ENCODE data around the gene UBE2D1. TPM values are rescaled to one million over a fixed set of nuclear protein-coding genes. Genes with fewer than 3 reads are reported as not detected.
"Not testable (repeated sequence)": the region's sequence is repeated elsewhere in the genome, so short reads cannot be mapped to it uniquely, and the experiment has no call there.

UBE2D1 gene
- total RNA-seq, 1 donor from 2014 or later = 24.9 TPM

GRCh38 chr10:58414270-58415041 lies 79.7 kb downstream of the UBE2D1 start:
- H3K36me3 Mint-ChIP-seq (ENCODE audit: low read depth) = no peaks in the 10 kb centered on the region
- no peak overlapping the region for H3K27ac Mint-ChIP-seq (ENCODE audit: unreplicated experiment)
- peaks cover 7% of the 10 kb centered on the region for H3K27me3 Mint-ChIP-seq (ENCODE audit: low read depth)
- TF ChIP-seq, protein P1, sequence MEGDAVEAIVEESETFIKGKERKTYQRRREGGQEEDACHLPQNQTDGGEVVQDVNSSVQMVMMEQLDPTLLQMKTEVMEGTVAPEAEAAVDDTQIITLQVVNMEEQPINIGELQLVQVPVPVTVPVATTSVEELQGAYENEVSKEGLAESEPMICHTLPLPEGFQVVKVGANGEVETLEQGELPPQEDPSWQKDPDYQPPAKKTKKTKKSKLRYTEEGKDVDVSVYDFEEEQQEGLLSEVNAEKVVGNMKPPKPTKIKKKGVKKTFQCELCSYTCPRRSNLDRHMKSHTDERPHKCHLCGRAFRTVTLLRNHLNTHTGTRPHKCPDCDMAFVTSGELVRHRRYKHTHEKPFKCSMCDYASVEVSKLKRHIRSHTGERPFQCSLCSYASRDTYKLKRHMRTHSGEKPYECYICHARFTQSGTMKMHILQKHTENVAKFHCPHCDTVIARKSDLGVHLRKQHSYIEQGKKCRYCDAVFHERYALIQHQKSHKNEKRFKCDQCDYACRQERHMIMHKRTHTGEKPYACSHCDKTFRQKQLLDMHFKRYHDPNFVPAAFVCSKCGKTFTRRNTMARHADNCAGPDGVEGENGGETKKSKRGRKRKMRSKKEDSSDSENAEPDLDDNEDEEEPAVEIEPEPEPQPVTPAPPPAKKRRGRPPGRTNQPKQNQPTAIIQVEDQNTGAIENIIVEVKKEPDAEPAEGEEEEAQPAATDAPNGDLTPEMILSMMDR (conservative IDR thresholded peaks at IDR 0.05) = no peak
- no peak overlapping the region for H3K4me3 Mint-ChIP-seq
- H3K4me1 Mint-ChIP-seq = peaks cover 8% of the 10 kb centered on the region
- peaks cover 3% of the 10 kb centered on the region for H3K9me3 Mint-ChIP-seq
- DNase-seq (ENCODE audit: low read depth, low spot score) = no peak

DNA sequence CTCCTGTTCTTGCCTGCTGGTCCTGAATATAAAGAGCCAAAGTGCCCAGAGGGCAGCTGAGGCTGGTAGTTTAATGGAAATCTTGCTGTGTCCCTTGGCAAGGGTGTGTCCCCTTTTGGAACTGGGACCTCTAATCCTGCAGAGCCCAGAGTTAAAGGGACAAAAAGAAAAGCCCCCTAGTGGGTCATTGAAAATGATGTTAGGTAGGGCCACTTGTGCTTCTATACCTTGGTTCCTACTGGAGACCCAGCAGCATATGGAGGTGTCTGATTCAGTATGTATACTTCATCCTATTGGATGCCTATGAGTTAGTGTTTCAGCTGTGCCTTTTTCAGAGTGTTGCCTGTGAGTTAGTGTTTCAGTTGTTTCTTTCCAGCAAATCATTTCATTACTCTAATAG lies 81.0 kb downstream of the UBE2D1 start:
- no peak overlapping the region for H3K4me3 Mint-ChIP-seq
- H3K36me3 Mint-ChIP-seq (ENCODE audit: low read depth) = no peaks in the 10 kb centered on the region
- H3K4me1 Mint-ChIP-seq = peaks cover 8% of the 10 kb centered on the region
- peaks cover 3% of the 10 kb centered on the region for H3K9me3 Mint-ChIP-seq
- TF ChIP-seq, protein P1 (conservative IDR thresholded peaks at IDR 0.05) = no peak
- H3K27me3 Mint-ChIP-seq (ENCODE audit: low read depth) = peaks cover 13% of the 10 kb centered on the region
- no peak overlapping the region for H3K27ac Mint-ChIP-seq (ENCODE audit: unreplicated experiment)
- no peak for DNase-seq (ENCODE audit: low read depth, low spot score)

DNA sequence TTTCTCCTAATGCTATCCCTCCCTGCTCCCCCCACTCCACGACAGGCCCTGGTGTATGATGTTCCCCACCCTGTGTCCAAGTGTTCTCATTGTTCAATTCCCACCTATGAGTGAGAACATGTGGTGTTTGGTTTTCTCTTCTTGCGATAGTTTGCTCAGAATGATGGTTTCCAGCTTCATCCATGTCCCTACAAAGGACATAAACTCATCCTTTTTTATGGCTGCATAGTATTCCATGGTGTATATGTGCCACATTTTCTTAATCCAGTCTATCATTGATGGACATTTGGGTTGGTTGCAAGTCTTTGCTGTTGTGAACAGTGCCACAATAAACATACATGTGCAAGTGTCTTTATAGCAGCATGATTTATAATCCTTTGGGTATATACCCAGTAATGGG lies 83.1 kb downstream of the UBE2D1 start:
- not testable (repeated sequence) for H3K4me1 Mint-ChIP-seq; H3K4me3 Mint-ChIP-seq; H3K9me3 Mint-ChIP-seq; H3K27ac Mint-ChIP-seq (ENCODE audit: unreplicated experiment); H3K36me3 Mint-ChIP-seq (ENCODE audit: low read depth); DNase-seq (ENCODE audit: low read depth, low spot score)
- H3K27me3 Mint-ChIP-seq (ENCODE audit: low read depth) = peaks cover 22% of the 10 kb centered on the region

Other genes starting within 250 kb of the UBE2D1 start
- 6.7 and 7.1 TPM in 2 replicates for gene IPMK, start 67.1 kb upstream of the UBE2D1 start, total RNA-seq
- 33.1 and 33.5 TPM in 2 replicates for gene CISD1, start 65.8 kb upstream of the UBE2D1 start, total RNA-seq
- 64.2 and 74.8 TPM in 2 replicates for gene TFAM, start 50.4 kb downstream of the UBE2D1 start, total RNA-seq
- gene BICC1, start 177.9 kb downstream of the UBE2D1 start, total RNA-seq = 2.4 and 2.5 TPM in 2 replicates